GM18907 (cell line): ENCODE results near the gene DOCK9.

Experiments used
- ATAC-seq: cut with Tn5 transposase; IDR thresholded peaks from one replicate; pipeline ENCODE4 v1.9.1; 2021; ENCODE audit warnings: mild to moderate bottlenecking, moderate library complexity; ENCODE audit not compliant: unreplicated experiment

DOCK9 gene

GRCh38 chr13:98860491-98860890, 117.4 kb downstream of the DOCK9 start:
- no peak for ATAC-seq

- no peak for ATAC-seq
These were observed 119.7 kb downstream of the DOCK9 start for GRCh38 chr13:98858191-98858590.

- ATAC-seq: no peak
These were observed 120.9 kb downstream of the DOCK9 start for GRCh38 chr13:98856983-98857382.

- ATAC-seq: no peak
These were observed 123.4 kb downstream of the DOCK9 start for GRCh38 chr13:98854448-98854847.

GRCh38 chr13:98853771-98854221, 124.1 kb downstream of the DOCK9 start:
- peak; percentile 99 for ATAC-seq

GRCh38 chr13:98851276-98851675, 126.6 kb downstream of the DOCK9 start:
- ATAC-seq: no peak

GRCh38 chr13:98848746-98849145, 129.1 kb downstream of the DOCK9 start:
- ATAC-seq: no peak

- no peak for ATAC-seq
These were observed 130.1 kb downstream of the DOCK9 start for GRCh38 chr13:98847780-98848179.

- no peak for ATAC-seq
These were observed 130.9 kb downstream of the DOCK9 start for GRCh38 chr13:98846986-98847385.

- ATAC-seq: no peak
These were observed 131.3 kb downstream of the DOCK9 start for GRCh38 chr13:98846521-98846920.

GRCh38 chr13:98845742-98846141, 132.1 kb downstream of the DOCK9 start:
- no peak for ATAC-seq

- ATAC-seq: no peak
These were observed 133.8 kb downstream of the DOCK9 start for GRCh38 chr13:98844021-98844420.

- no peak for ATAC-seq
These were observed 134.4 kb downstream of the DOCK9 start for GRCh38 chr13:98843482-98843877.

- peak; percentile 84 for ATAC-seq
These were observed 134.9 kb downstream of the DOCK9 start for GRCh38 chr13:98842858-98843481.

- no peak for ATAC-seq
These were observed 135.8 kb downstream of the DOCK9 start for GRCh38 chr13:98842070-98842469.

- ATAC-seq: peak; percentile 95
These were observed 137.8 kb downstream of the DOCK9 start for GRCh38 chr13:98839856-98840769.

- ATAC-seq: no peak
These were observed 139.1 kb downstream of the DOCK9 start for GRCh38 chr13:98838776-98839175.

GRCh38 chr13:98837896-98838295, 140.0 kb downstream of the DOCK9 start:
- ATAC-seq: no peak

- ATAC-seq: no peak
These were observed 142.7 kb downstream of the DOCK9 start for GRCh38 chr13:98835156-98835555.

GRCh38 chr13:98834254-98834960, 143.5 kb downstream of the DOCK9 start:
- no peak for ATAC-seq

- ATAC-seq: no peak
These were observed 146.6 kb downstream of the DOCK9 start for GRCh38 chr13:98831236-98831635.

GRCh38 chr13:98829541-98829940, 148.3 kb downstream of the DOCK9 start:
- ATAC-seq: no peak
